Hematopoietic multipotent progenitor cell treated with erythropoietin and hydrocortisone succinate and interleukin-3 and kit ligand, for 15 days (in vitro differentiated cells): ENCODE data around the gene TCP11L1.
"Not testable (repeated sequence)": the region's sequence is repeated elsewhere in the genome, so short reads cannot be mapped to it uniquely, and the experiment has no call there.

Experiments used
- DNase-seq: peaks from one replicate; pipeline ENCODE4 v3.0.0-alpha.2; 2015; ENCODE audit warnings: low spot score

Gene TCP11L1

GRCh38 chr11:33029218-33029617 is 10.2 kb upstream of the TCP11L1 start:
- DNase-seq: not testable (repeated sequence)

- DNase-seq: no peak
Measured at GRCh38 chr11:33033493-33033892, 5.9 kb upstream of the TCP11L1 start.

GRCh38 chr11:33035011-33035410 is 4.4 kb upstream of the TCP11L1 start:
- no peak for DNase-seq

- peak; percentile 45 for DNase-seq
Measured at GRCh38 chr11:33040033-33040861, 875 bp downstream of the TCP11L1 start.

GRCh38 chr11:33040862-33041453 is 1.6 kb downstream of the TCP11L1 start:
- DNase-seq: no peak

- no peak for DNase-seq
Measured at GRCh38 chr11:33043221-33043830, 4.0 kb downstream of the TCP11L1 start.

GRCh38 chr11:33044285-33044756 is 4.9 kb downstream of the TCP11L1 start:
- DNase-seq: no peak

- DNase-seq: no peak
Measured at GRCh38 chr11:33045551-33046255, 6.3 kb downstream of the TCP11L1 start.

GRCh38 chr11:33048701-33049100 is 9.3 kb downstream of the TCP11L1 start:
- DNase-seq: not testable (repeated sequence)

GRCh38 chr11:33049565-33050408 is 10.4 kb downstream of the TCP11L1 start:
- not testable (repeated sequence) for DNase-seq

- DNase-seq: no peak
Measured at GRCh38 chr11:33052231-33052630, 12.9 kb downstream of the TCP11L1 start.

- DNase-seq: no peak
Measured at GRCh38 chr11:33055375-33055774, 16.0 kb downstream of the TCP11L1 start.

GRCh38 chr11:33057284-33057683 is 17.9 kb downstream of the TCP11L1 start:
- DNase-seq: no peak

- no peak for DNase-seq
Measured at GRCh38 chr11:33059331-33060007, 20.1 kb downstream of the TCP11L1 start.

GRCh38 chr11:33060271-33060670 is 20.9 kb downstream of the TCP11L1 start:
- DNase-seq: no peak

- no peak for DNase-seq
Measured at GRCh38 chr11:33062137-33062536, 22.8 kb downstream of the TCP11L1 start.

GRCh38 chr11:33063326-33063881 is 24.0 kb downstream of the TCP11L1 start:
- DNase-seq: no peak

GRCh38 chr11:33064033-33064825 is 24.9 kb downstream of the TCP11L1 start:
- DNase-seq: no peak

- DNase-seq: no peak
Measured at GRCh38 chr11:33064866-33065265, 25.5 kb downstream of the TCP11L1 start.
